Erythroblast (primary cell): Measurements from ENCODE around the gene TAS1R1.

Experiments used
- DNase-seq, 2 experiments: peaks; one replicate each; lab custom pipeline; 2025; lab: John Stamatoyannopoulos, UW
- GATA1 ChIP-seq: IDR thresholded peaks from 2 replicates; pipeline ENCODE4 v1.6.1; 2011; ENCODE audit warnings: low read depth, mild to moderate bottlenecking, control low read depth, low read length, moderate library complexity
- POLR2A ChIP-seq: IDR thresholded peaks from 2 replicates; pipeline ENCODE4 v1.6.1; 2011; ENCODE audit warnings: mild to moderate bottlenecking, low read length

Gene TAS1R1

GRCh38 chr1:6512245-6512907 is 42.7 kb upstream of the TAS1R1 start:
- no peak for DNase-seq
- TF ChIP-seq GATA1 (no peak), POLR2A (no peak)

- DNase-seq, result no peak
- TF ChIP-seq POLR2A, result no peak
- TF ChIP-seq GATA1, result no peak
Observed at GRCh38 chr1:6512908-6513280, 42.2 kb upstream of the TAS1R1 start.

- DNase-seq, result no peak
- TF ChIP-seq POLR2A (no peak), GATA1 (no peak)
Observed at GRCh38 chr1:6513320-6513801, 41.7 kb upstream of the TAS1R1 start.

GRCh38 chr1:6515771-6516170 is 39.3 kb upstream of the TAS1R1 start:
- no peak for TF ChIP-seq POLR2A
- TF ChIP-seq GATA1, result no peak
- DNase-seq, result no peak

- no peak for DNase-seq
- TF ChIP-seq GATA1 (no peak), POLR2A (no peak)
Observed at GRCh38 chr1:6517435-6517851, 37.7 kb upstream of the TAS1R1 start.

- DNase-seq, result no peak
- TF ChIP-seq POLR2A, result no peak
- no peak for TF ChIP-seq GATA1
Observed at GRCh38 chr1:6519491-6519934, 35.6 kb upstream of the TAS1R1 start.

GRCh38 chr1:6519935-6520671 is 35.0 kb upstream of the TAS1R1 start:
- DNase-seq, result no peak
- TF ChIP-seq POLR2A (no peak), GATA1 (no peak)

- no peak for DNase-seq
- no peak for TF ChIP-seq GATA1
- TF ChIP-seq POLR2A, result no peak
Observed at GRCh38 chr1:6521536-6521935, 33.6 kb upstream of the TAS1R1 start.

- TF ChIP-seq GATA1 (no peak), POLR2A (no peak)
Observed at GRCh38 chr1:6523566-6523965, 31.5 kb upstream of the TAS1R1 start.

GRCh38 chr1:6526316-6526715 is 28.8 kb upstream of the TAS1R1 start:
- no peak for DNase-seq
- TF ChIP-seq GATA1 (no peak), POLR2A (no peak)

More at GRCh38 chr1:6523566-6523965, 31.5 kb upstream of the TAS1R1 start:
- DNase-seq, result peak; percentile 19 to 36

- no peak for DNase-seq
- TF ChIP-seq GATA1 (no peak), POLR2A (no peak)
Observed at GRCh38 chr1:6528492-6528891, 26.6 kb upstream of the TAS1R1 start.

GRCh38 chr1:6530504-6531160 is 24.5 kb upstream of the TAS1R1 start:
- TF ChIP-seq GATA1 (no peak), POLR2A (no peak)
- no peak for DNase-seq

GRCh38 chr1:6531996-6532395 is 23.1 kb upstream of the TAS1R1 start:
- TF ChIP-seq GATA1 (no peak), POLR2A (no peak)
- DNase-seq, result no peak
